ENCODE results near the gene LRMDA. TPM values are rescaled to one million over a fixed set of nuclear protein-coding genes. Genes with fewer than 3 reads are reported as not detected.

LRMDA gene
- total and polyA plus RNA-seq, 2 of the 13 experiments (the other 11 are each of a cell fraction or from before 2014, with no cell fraction given) = 13.4 to 22.0 TPM

DNA sequence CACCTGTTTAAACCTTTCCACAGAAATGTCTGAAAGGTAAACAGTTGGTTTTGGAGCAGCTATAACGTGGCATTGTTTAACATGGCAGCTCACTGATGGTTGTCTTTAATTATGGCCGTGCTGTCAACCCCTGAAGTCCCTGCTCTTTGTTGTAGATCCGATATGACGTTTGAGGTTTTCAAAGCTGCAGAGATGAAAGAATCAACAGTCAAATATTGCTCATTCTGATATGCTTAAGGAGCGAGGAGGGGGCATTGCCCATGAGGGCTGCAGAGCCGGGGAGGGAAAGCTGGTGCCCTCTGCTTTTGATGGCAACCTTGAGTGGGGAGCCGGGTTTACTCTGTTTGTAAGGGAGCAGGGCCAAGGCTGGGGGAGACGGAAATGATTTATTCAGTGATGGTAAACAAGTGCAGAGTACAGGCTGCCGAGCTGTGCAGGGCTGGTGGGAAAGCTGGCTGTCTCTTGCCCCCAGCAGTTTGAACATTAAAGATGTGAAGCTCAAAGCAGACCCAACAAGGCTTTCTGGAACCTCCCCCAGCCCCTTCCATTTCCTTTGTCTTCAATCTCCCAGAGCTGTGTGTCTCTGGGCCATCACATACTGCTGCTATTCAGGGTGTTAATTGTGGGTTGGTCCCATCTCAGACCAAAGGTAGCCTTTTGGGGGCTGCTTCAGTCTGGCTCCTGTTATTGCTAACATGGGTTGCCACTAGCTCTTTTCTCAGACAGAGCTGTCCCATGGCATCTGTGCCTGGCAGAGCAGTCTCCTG is 345.5 kb downstream of the LRMDA start (continued):
- TF ChIP-seq PCBP2 (optimal IDR thresholded peaks at IDR 0.05; ENCODE audit: low read depth, low read length, poor library complexity, severe bottlenecking) = no peak
- TF ChIP-seq, protein P1, sequence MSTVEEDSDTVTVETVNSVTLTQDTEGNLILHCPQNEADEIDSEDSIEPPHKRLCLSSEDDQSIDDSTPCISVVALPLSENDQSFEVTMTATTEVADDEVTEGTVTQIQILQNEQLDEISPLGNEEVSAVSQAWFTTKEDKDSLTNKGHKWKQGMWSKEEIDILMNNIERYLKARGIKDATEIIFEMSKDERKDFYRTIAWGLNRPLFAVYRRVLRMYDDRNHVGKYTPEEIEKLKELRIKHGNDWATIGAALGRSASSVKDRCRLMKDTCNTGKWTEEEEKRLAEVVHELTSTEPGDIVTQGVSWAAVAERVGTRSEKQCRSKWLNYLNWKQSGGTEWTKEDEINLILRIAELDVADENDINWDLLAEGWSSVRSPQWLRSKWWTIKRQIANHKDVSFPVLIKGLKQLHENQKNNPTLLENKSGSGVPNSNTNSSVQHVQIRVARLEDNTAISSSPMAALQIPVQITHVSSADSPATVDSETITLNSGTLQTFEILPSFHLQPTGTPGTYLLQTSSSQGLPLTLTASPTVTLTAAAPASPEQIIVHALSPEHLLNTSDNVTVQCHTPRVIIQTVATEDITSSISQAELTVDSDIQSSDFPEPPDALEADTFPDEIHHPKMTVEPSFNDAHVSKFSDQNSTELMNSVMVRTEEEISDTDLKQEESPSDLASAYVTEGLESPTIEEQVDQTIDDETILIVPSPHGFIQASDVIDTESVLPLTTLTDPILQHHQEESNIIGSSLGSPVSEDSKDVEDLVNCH (CRISPR knock-in tag; IDR thresholded peaks at IDR 0.05) = no peak
- TF ChIP-seq HHEX (CRISPR knock-in tag; IDR thresholded peaks at IDR 0.05) = peak; percentile 51; the same call in 1 of the 2 replicates
- TF ChIP-seq ZNF557 (CRISPR knock-in tag; IDR thresholded peaks at IDR 0.05) = 0 out of 2 replicates have a peak, but pooled peaks have one; percentile 20
- TF ChIP-seq, protein P2, sequence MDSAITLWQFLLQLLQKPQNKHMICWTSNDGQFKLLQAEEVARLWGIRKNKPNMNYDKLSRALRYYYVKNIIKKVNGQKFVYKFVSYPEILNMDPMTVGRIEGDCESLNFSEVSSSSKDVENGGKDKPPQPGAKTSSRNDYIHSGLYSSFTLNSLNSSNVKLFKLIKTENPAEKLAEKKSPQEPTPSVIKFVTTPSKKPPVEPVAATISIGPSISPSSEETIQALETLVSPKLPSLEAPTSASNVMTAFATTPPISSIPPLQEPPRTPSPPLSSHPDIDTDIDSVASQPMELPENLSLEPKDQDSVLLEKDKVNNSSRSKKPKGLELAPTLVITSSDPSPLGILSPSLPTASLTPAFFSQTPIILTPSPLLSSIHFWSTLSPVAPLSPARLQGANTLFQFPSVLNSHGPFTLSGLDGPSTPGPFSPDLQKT (CRISPR knock-in tag; IDR thresholded peaks at IDR 0.05; ENCODE audit: borderline replicate concordance) = no peak
- no peak for TF ChIP-seq POLR2AphosphoS5 (IDR thresholded peaks at IDR 0.05; ENCODE audit: low read depth, low read length)
- TF ChIP-seq ZNF784 (CRISPR knock-in tag; IDR thresholded peaks at IDR 0.05; ENCODE audit: borderline replicate concordance) = no peak
- TF ChIP-seq ZNF646 (CRISPR knock-in tag; IDR thresholded peaks at IDR 0.05) = no peak
- peak; percentile 99 for TF ChIP-seq NCOA2 (CRISPR knock-in tag; IDR thresholded peaks at IDR 0.05)
- TF ChIP-seq AGO2 (optimal IDR thresholded peaks at IDR 0.05; ENCODE audit: low read depth, low read length) = no peak
- no peak for TF ChIP-seq IRX3 (CRISPR knock-in tag; IDR thresholded peaks at IDR 0.05; ENCODE audit: borderline replicate concordance, low read depth)
- TF ChIP-seq, protein P3, sequence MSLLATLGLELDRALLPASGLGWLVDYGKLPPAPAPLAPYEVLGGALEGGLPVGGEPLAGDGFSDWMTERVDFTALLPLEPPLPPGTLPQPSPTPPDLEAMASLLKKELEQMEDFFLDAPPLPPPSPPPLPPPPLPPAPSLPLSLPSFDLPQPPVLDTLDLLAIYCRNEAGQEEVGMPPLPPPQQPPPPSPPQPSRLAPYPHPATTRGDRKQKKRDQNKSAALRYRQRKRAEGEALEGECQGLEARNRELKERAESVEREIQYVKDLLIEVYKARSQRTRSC (CRISPR knock-in tag; IDR thresholded peaks at IDR 0.05; ENCODE audit: low read depth) = no peak
- TF ChIP-seq ZBTB21 (CRISPR knock-in tag; IDR thresholded peaks at IDR 0.05) = peak; percentile 67; the same call in 1 of the 2 replicates

All from HepG2 (cell line).